ENCODE data around the gene KCNK6. TPM values are rescaled to one million over a fixed set of nuclear protein-coding genes. Genes with fewer than 3 reads are reported as not detected.
A peak's percentile ranks its signal among the peaks of the same experiment; 100 is the strongest.

The KCNK6 gene
- total RNA-seq, 4 donors from 2014 or later, result 2.3 to 13.0 (median 4.2) TPM

DNA sequence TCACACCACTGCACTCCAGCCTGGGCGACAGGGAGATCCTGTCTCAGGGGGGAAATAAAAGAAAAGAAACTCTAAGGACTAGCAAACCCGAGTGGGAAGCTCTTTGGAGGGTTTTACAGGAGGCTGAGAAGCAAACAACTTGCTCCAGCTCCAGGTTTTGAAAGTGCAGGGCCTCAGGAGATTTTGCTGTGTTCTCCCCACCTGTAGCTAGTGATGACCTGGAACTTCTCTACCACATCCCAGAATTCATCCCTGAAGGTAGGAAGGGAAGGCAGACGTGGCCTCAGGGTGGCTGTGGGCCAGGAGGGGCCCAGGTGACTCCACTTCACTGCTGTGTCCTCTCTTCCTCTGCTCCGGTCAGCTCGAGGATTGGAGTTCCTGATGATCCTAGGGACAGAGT is 38.4 kb downstream of the KCNK6 start:
- 33% methylated on average over 5 of the region's 5 CpGs for WGBS
- no peak for TF ChIP-seq POLR2AphosphoS5 (IDR thresholded peaks at IDR 0.05)
- no peak for TF ChIP-seq EP300 (IDR thresholded peaks at IDR 0.05)
- no peak for TF ChIP-seq POLR2A (IDR thresholded peaks at IDR 0.05; ENCODE audit: low read depth)
- TF ChIP-seq, protein P1, sequence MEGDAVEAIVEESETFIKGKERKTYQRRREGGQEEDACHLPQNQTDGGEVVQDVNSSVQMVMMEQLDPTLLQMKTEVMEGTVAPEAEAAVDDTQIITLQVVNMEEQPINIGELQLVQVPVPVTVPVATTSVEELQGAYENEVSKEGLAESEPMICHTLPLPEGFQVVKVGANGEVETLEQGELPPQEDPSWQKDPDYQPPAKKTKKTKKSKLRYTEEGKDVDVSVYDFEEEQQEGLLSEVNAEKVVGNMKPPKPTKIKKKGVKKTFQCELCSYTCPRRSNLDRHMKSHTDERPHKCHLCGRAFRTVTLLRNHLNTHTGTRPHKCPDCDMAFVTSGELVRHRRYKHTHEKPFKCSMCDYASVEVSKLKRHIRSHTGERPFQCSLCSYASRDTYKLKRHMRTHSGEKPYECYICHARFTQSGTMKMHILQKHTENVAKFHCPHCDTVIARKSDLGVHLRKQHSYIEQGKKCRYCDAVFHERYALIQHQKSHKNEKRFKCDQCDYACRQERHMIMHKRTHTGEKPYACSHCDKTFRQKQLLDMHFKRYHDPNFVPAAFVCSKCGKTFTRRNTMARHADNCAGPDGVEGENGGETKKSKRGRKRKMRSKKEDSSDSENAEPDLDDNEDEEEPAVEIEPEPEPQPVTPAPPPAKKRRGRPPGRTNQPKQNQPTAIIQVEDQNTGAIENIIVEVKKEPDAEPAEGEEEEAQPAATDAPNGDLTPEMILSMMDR (IDR thresholded peaks at IDR 0.05), result no peak
- H3K36me3 ChIP-seq, result no peaks in the 10 kb centered on the region
- H3K4me1 ChIP-seq, result peaks cover 6 to 21% (median 20%) of the 10 kb centered on the region in 4 donors
- no peak overlapping the region for H3K27ac ChIP-seq (replicated peaks in 1 of 4)
- H3K4me3 ChIP-seq, result no peak overlapping the region
- no peak for DNase-seq (ENCODE audit: extremely low spot score)
- H3K9me3 ChIP-seq, result no peaks in the 10 kb centered on the region
- intact Hi-C loops (cut with DNase I), result no loop called here
- peaks cover 0 to 72% (median 6%) of the 10 kb centered on the region in 4 donors for H3K27me3 ChIP-seq

DNA sequence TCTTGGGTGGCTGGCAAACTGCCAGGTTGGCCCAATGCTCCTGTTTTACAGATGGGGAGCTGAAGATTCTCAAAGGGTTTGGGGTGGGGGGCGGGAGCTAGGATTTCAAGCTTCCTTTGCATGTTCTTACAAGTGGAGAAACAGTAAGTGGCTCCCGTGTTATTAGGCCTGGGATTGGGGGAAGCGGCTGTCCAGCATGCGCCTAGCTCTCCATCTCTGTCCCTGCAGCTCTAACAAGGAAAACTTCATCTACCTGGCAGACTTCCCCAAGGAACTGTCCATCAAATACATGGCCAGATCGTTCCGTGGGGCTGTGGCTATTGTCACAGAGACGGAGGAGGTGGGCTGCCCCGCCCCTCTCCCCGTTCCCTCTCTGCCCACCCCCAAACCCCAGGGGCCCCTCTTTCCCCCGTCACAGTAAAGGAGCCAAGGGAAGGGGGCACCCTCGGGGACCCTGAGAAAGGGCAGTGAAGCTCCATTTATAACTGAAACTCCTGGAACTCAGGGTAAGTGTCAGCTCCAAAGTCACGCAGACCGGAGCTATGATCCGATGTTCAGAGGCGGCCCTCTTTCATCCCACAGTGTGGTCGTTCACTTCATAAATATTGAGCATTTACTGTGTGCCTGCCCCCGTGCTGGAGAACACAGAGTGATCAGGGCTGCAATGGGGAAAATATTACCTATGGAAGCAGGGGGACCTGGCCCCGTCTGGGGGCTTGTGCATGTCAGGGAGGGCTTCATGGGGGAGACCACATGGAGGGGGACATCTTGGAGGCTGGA is 39.8 kb downstream of the KCNK6 start:
- H3K27ac ChIP-seq (replicated peaks in 1 of 4), result no peak overlapping the region
- DNase-seq (ENCODE audit: extremely low spot score), result no peak
- peaks cover 6 to 22% (median 21%) of the 10 kb centered on the region in 4 donors for H3K4me1 ChIP-seq
- no peaks in the 10 kb centered on the region for H3K9me3 ChIP-seq
- 62% methylated on average over 14 of the region's 18 CpGs for WGBS
- no peaks in the 10 kb centered on the region for H3K36me3 ChIP-seq
- H3K4me3 ChIP-seq, result no peak overlapping the region
- intact Hi-C loops (cut with DNase I), result no loop called here
- TF ChIP-seq, protein P1 (IDR thresholded peaks at IDR 0.05), result no peak
- TF ChIP-seq POLR2AphosphoS5 (IDR thresholded peaks at IDR 0.05) (no peak), EP300 (IDR thresholded peaks at IDR 0.05) (no peak), POLR2A (IDR thresholded peaks at IDR 0.05; ENCODE audit: low read depth) (no peak)
- H3K27me3 ChIP-seq, result peaks cover 0 to 65% (median 6%) of the 10 kb centered on the region in 4 donors

DNA sequence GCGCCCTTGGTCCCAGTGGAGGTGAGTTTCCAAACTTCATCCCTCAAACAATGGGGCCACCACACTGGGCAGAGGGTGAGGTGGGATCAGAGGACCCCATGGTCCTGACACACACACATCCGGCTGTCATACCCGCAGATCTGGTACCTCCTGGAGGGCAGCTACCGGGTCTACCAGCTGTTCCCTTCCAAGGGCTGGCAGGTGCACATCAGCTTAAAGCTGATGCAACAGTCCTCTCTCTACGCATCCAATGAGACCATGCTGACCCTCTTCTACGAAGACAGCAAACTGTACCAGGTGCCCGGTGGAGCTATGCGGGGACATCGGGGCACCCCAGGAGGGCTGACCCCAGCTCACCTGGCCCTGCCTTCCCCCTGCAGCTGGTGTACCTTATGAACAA is 40.7 kb downstream of the KCNK6 start:
- Histone ChIP-seq H3K4me1 (peaks cover 6 to 22% (median 21%) of the 10 kb centered on the region in 4 donors), H3K9me3 (no peaks in the 10 kb centered on the region)
- intact Hi-C loops (cut with DNase I), result no loop called here

DNA sequence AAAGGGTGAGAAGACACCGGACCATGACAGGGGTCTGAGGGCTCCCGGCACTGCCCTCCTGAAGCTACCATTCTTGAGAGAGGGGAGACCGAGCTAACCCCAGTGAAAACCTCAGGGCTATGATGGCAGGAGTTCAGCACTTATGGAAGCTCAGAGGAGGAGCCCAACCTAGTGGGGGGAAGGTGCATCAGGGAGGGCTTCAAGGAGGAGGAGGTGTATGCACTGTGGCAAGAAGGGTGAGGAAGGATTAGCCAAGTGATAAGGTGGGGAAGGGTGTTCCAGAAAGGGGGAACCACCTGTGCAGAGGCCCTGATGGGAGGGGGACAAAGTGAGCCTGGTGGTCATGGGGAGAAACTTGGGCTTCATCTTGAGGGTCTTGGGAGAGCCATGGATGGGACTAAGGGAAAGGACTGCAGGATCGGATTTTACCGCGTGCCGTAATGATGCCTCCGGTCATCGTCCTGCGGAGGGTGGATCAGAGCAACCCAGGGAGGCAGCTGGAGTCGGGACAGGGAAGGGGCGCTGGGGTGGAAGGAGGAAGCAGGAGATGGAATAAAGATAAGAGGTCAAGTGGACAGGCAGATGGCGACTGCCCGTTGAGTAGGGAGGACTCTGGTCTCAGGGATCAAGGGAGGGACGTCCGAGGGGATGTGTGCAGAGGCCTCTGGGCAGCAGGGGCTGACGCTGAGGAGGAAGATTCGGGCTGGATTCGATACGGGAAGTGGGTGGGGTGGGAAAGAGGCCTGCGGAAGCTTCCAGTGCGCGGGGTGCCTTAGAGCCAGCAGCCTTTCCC is 41.4 kb downstream of the KCNK6 start:
- intact Hi-C loops (cut with DNase I), result no loop called here
- no peak overlapping the region for H3K27ac ChIP-seq (replicated peaks in 1 of 4)
- TF ChIP-seq, protein P1 (IDR thresholded peaks at IDR 0.05), result no peak
- TF ChIP-seq POLR2A (IDR thresholded peaks at IDR 0.05; ENCODE audit: low read depth), result no peak
- no peak for TF ChIP-seq EP300 (IDR thresholded peaks at IDR 0.05)
- no peak for TF ChIP-seq POLR2AphosphoS5 (IDR thresholded peaks at IDR 0.05)

More for the DNA sequence above, 40.7 kb downstream of the KCNK6 start:
- DNase-seq (ENCODE audit: extremely low spot score), result no peak
- Histone ChIP-seq H3K27ac (replicated peaks in 1 of 4) (no peak overlapping the region), H3K4me3 (no peak overlapping the region), H3K36me3 (no peaks in the 10 kb centered on the region), H3K27me3 (peaks cover 0 to 59% (median 6%) of the 10 kb centered on the region in 4 donors)
- no peak for TF ChIP-seq POLR2AphosphoS5 (IDR thresholded peaks at IDR 0.05)
- no peak for TF ChIP-seq POLR2A (IDR thresholded peaks at IDR 0.05; ENCODE audit: low read depth)
- no peak for TF ChIP-seq EP300 (IDR thresholded peaks at IDR 0.05)
- TF ChIP-seq, protein P1 (IDR thresholded peaks at IDR 0.05), result no peak
- WGBS, result 90% methylated on average over 6 of the region's 9 CpGs

More for the DNA sequence above, 41.4 kb downstream of the KCNK6 start:
- WGBS, result 23% methylated on average over 23 of the region's 23 CpGs
- Histone ChIP-seq H3K27me3 (peaks cover 0 to 60% (median 6%) of the 10 kb centered on the region in 4 donors), H3K9me3 (no peaks in the 10 kb centered on the region), H3K4me3 (peak overlapping the region; percentile 60 to 63 (median 62)), H3K4me1 (peaks cover 6 to 22% (median 21%) of the 10 kb centered on the region in 4 donors), H3K36me3 (no peaks in the 10 kb centered on the region)
- DNase-seq (ENCODE audit: extremely low spot score), result no peak
